Left cardiac atrium (tissue), 4 donors: Measurements from ENCODE around the gene TMEM150C. TPM values are rescaled to one million over a fixed set of nuclear protein-coding genes. Genes with fewer than 3 reads are reported as not detected.

ENCODE experiments used
- ATAC-seq, 2 donors: fragments of 200-7000 bp; cut with Tn5 transposase; one replicate each; pipeline ENCODE4 v1.9.1; 2020; ENCODE audit warnings: mild to moderate bottlenecking in 2 of 2, moderate library complexity in 2 of 2
- DNase-seq: peaks from one replicate; pipeline ENCODE4 v3.0.0-alpha.2; 2020
- intact Hi-C, 2 donors: fragments of 100-400 bp; cut with DNase I; formaldehyde crosslinking; loops; one replicate each; pipeline versions ENCODE4 v1.14.1 to v1.15.1; 2022 to 2023
- total RNA-seq, 2 donors: library from RNA; stranded (reverse); fragmentation: NEBNext Ultra II Directional; extraction: Animal tissue kit (Norgen Biotek cat#: 25700); gene quantifications; one replicate each; pipeline ENCODE4 v1.2.1, GENCODE V29; 2021
- donor health status: DM: no; HTN: yes; CAD: no.
- donor health status: DM: no; HTN: yes; CAD: no; lungs with severe emphysema.
- donor health status: DM: yes; HTN: yes; CAD: no.
- donor health status: Dilated cardiomyopathy.

Gene TMEM150C
- total RNA-seq, 2 donors from 2014 or later = 12.1 to 12.8 TPM

GRCh38 chr4:82439088-82439487 lies 122.7 kb downstream of the TMEM150C start:
- no peak for DNase-seq
- intact Hi-C loops = no loop called here
- no peak for ATAC-seq

GRCh38 chr4:82437285-82438005 lies 124.3 kb downstream of the TMEM150C start:
- intact Hi-C loops = no loop called here
- DNase-seq (no peak), ATAC-seq (no peak)

GRCh38 chr4:82436780-82437179 lies 125.0 kb downstream of the TMEM150C start:
- no peak for DNase-seq
- intact Hi-C loops = no loop called here
- no peak for ATAC-seq

- intact Hi-C loops = no loop called here
- ATAC-seq = no peak
- DNase-seq = no peak
Observed at GRCh38 chr4:82436130-82436529, 125.7 kb downstream of the TMEM150C start.

- DNase-seq = no peak
- ATAC-seq = no peak
- intact Hi-C loops = no loop called here
Observed at GRCh38 chr4:82434949-82435348, 126.8 kb downstream of the TMEM150C start.

GRCh38 chr4:82433791-82434190 lies 128.0 kb downstream of the TMEM150C start:
- intact Hi-C loops = no loop called here
- ATAC-seq = no peak
- DNase-seq = no peak

Other genes starting within 250 kb of the TMEM150C start
- 100 to 1,000 TPM; 106 to 147 TPM for gene HNRNPD, start 188.0 kb downstream of the TMEM150C start, total RNA-seq
- 100 to 1,000 TPM in 1 of 2 donors, 10 to 100 TPM in 1; 78.1 to 156 TPM for gene HNRNPDL, start 131.5 kb downstream of the TMEM150C start, total RNA-seq
- gene ENOPH1, start 131.4 kb downstream of the TMEM150C start, total RNA-seq = 10 to 100 TPM; 14.4 to 19.3 TPM
- gene SCD5, start 236.8 kb upstream of the TMEM150C start, total RNA-seq = 1 to 10 TPM; 7.1 to 9.1 TPM